Activated CD8-positive, alpha-beta memory T cell treated with anti-CD3 and anti-CD28 coated beads for 24 hours (primary cell): ENCODE results near the gene SGSH.
"Not testable (repeated sequence)": the region's sequence is repeated elsewhere in the genome, so short reads cannot be mapped to it uniquely, and the experiment has no call there.

ENCODE experiments used
- DNase-seq: peaks from one replicate; pipeline ENCODE4 v3.0.0-alpha.2; 2020

The SGSH gene

DNA sequence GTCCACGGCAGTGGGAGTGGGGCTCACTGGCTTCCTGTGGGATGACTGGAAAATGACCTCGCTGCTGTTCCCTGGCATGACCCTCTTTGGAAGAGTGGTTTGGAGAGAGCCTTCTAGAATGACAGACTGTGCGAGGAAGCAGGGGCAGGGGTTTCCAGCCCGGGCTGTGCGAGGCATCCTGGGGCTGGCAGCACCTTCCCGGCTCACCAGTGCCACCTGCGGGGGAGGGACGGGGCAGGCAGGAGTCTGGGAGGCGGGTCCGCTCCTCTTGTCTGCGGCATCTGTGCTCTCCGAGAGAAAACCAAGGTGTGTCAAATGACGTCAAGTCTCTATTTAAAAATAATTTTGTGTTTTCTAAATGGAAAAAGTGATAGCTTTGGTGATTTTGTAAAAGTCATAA is 32.7 kb upstream of the SGSH start:
- DNase-seq: peak; percentile 92

DNA sequence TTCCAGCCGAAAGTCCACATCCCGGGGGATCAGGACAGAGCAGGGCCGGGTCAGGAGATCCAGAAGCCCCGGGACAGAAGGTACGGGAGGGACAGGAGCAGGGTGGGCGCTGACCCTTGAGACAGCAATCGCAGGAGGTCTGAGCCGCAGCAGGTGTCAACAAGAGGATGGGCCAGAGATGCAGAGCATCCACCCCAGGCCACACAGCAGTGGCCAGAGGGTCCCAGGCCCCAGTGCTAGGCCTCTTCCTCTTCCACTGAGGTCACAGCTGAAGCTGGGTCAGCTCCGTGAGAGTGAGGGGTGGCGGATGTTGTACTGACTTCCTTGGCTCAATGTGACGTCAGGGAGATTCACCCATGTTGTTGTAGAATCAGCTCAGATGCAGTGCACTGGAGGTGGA is 31.8 kb upstream of the SGSH start:
- DNase-seq: no peak

DNA sequence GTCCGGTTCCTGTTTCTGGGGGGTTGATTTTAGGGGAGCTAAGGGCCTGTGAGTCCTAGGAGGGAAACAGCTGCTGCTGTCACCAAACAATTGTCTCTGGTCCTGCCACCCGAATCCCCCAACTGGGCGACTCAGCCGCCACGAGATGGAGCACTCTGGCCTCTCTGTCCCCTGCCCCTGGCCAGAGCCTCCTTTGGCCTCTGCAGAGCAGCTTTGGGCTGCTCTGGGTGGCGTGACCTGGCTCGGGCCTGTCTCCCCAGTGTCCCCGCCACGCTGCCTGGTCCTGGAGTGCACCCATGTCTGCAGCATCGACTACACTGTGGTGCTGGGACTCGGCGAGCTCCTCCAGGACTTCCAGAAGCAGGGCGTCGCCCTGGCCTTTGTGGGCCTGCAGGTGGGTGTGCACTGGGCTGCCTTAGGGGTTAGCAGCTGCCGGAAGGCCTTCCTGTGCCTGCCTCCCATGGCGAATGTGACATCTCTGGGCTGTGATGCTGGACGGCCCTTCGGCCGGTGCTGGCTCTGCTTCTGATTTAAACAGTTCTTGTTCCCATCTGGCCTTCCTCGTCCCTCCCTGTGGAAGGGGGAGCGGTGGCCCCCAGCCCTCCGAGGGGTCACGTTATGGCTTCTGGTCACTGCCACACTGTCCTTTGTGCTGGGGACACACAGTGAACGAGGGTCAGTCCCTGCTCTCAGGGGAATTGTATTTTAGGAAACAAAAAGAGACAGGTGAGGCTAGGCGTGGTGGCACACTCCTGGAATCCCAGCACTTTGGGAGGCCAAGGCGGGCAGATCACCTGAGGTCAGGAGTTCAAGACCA is 29.0 kb upstream of the SGSH start:
- DNase-seq: no peak

DNA sequence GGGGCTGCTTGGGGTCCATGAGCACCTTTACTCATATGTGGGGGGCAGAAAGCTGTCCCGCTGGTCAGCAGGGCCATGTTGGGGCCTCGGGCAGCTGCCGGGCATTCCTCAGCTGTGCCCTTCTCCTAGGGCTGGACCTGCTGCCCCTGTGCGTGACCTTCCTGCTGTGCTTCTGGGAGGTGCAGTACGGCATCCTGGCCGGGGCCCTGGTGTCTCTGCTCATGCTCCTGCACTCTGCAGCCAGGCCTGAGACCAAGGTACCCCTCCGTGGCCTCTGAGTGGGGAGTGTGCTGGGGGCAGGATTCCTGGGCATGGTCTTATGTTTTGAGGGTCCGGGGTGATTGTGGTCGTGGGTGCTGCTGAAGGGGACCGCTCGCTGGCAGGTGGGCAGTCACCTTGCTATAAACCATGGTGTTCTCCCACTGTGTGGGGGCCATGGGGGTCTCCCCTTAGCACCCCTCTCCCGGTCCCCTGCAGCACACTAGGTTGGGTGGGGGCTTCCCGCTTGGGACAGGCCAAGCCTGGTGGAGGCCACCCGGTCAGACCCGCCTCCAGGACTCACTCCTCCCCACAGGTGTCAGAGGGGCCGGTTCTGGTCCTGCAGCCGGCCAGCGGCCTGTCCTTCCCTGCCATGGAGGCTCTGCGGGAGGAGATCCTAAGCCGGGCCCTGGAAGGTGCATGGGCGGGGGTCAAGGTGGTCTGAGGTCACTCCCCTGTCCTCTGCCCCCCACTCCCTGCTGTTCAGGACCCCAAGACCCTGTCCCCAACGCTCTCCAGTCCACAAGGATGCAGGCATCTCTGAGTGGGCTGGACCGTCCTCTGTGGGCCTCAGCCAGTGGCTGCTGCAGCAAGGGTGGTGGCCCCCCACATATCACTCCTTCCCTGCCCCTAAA is 28.1 kb upstream of the SGSH start:
- no peak for DNase-seq

DNA sequence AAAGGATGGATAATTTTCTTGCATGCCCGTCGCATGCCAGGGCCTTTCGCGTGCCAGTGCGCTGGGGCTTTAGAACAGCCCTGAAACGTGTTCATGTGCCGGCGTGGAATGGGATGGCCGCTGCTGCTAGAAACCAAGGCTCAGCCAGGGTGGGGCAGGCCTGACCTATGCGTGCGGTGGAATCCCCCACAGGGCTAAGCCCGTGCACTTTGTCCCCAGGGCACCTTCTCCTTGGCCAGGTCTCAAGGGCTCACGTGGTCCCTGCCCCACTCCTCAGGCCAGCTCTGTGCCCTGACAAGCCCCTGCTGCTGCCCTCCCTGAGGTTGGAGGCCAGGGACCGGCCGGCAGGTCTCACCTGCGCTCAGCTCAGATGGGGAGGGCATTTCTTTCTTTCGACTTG is 27.4 kb upstream of the SGSH start:
- no peak for DNase-seq

DNA sequence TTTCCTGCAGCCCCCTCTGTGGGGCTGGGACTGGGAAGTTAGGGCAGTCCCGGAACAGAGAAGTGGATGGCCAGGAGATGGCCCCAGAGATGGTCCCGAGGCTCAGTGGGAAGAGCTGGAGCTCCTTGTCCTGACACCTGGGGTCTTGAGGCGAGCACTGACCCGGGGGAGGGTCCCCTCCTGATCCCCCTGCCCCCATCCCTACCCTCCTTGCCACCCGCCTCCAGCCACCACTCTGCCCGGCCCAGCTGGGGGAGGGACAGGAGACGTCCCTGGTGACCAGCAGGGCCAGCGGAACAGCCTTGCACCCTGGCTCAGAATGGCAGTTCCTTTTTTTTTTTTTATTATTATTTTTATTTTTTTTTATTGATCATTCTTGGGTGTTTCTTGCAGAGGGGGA is 26.6 kb upstream of the SGSH start:
- no peak for DNase-seq

DNA sequence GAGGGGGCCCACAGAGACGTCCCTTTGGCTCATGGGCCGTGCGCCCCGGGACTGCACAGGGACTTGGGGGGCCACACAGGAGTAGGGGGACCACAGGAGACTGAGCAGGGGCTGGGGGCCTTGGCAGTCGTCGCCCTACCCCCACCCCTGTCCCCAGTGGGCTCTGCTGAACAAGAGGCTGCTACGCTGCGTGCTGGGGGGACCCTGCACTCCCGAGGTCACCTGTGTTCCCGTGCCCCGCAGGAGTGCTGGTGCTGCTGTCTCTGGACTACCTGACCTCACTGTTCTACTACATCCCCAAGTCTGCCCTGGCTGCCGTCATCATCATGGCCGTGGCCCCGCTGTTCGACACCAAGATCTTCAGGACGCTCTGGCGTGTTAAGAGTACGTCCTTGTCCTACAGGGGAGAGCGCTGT is 26.1 kb upstream of the SGSH start:
- no peak for DNase-seq

DNA sequence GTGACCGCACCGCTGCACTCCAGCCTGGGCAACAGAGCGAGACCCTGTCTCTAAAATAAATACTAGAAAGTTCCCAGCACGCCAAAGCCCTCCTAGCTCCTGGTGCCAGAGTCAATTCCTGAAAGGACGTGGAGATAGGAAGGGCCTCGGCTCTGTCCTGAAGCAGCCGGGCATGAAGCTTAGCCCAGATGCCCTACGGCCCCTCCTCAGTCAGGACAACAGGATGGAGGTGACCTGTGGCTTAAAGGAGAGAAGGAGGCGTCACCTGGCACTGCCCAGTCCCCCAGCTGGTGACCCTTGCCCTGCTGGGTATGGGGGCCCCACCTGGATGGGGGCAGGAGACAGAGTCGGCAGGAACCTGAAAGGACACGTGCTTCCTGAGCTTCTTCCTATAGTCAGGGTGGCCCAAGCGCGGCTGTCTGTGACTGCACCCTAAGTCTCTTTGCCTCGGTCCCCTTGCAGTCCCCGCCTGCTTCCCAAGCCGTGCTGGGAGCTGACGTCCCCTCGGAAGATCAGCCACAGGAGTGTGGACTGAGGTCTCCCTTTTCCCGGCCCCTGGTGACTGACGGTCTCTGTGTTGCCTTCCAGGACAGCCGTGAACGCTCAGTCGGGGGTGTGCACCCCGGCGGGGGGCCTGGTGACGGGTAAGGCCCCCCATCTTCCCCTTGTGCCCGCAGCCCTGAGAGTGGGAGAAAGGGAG is 25.6 kb upstream of the SGSH start:
- DNase-seq: no peak

DNA sequence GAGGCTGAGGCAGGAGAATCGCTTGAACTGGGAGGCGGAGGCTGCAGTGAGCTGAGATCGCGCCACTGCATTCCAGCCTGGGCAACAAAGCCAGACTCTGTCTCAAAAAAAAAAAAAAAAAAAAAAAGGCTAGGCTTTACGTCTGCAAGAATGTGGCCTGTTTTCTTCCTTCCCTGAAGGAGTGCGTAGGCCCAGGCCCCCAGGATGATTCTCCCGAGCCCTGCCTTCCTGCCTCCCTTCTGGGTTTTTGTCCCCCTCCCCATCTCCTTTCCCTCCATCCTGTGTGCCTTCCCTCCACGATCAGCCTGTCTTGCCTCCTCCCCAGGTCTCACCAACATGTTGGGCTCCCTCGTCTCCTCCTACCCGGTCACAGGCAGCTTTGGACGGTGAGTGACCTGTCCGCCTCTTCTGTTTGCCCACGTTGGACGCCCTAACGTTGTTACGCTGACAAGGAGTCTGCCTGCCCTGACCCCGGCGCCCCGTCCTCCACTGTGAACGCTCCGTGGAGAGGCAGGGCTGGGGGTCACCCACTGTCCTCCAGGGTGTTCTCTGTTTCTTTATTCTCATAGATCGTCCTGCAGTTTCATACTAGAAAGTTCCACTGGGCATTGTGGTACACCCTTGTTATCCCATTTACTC is 24.9 kb upstream of the SGSH start:
- no peak for DNase-seq

DNA sequence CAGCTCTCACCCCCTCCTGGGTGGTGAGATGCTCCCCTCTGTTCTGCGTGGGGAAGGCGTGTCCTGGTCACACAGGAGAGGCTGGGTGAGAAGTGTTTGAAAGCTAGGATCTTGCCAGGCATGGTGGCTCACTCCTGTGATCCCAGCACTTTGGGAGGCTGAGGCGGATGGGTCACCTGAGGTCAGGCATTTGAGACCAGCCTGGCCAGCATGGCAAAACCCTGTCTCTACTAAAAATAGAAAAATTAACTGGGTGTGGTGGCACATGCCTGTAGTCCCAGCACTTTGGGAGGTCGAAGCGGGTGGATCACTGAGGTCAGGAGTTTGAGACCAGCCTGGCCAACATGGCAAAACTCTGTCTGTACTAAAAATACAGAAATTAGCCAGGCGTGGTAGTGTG is 24.3 kb upstream of the SGSH start:
- not testable (repeated sequence) for DNase-seq

DNA sequence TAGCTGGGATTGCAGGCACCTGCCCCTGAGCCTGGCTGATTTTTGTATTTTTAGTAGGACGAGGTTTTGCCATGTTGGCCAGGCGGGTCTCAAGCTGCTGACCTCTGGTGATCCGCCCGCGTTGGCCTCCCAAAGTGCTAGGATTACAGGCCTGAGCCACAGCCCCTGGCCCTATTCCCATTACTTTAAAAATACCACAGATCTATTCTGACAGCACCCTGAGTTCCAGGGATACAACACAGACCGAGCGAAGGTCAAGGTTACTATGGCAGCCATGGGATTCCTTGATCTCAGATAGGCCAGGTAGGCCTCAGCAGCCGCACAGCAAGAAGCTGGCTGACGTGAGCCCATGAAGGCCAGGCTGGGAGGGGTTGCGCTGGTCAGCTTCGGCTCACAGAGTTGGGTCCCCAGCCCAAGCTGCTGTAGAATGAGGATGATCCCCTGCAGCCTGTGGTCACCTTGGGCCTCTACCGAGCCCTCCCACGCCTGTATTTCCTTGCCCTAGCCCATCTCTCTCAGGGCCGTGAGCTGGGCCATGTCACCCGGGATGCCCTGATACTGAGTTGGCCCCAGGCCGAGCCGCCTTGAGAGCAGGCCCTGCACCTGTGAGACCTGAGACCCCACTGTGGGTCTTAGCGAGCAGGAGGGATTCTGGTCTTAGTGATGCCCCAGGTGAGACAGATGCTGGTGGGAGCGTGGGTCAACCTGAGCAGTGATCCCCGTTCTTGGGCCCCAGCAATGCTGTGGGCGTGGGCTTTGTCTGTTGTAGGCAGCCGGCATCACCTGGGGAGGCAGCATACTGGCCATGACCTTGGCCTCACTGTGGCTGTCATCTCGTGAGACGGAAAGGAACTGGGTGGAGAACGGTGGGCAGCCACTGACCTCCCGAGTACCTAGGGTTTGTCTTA is 23.6 kb upstream of the SGSH start:
- DNase-seq: no peak

DNA sequence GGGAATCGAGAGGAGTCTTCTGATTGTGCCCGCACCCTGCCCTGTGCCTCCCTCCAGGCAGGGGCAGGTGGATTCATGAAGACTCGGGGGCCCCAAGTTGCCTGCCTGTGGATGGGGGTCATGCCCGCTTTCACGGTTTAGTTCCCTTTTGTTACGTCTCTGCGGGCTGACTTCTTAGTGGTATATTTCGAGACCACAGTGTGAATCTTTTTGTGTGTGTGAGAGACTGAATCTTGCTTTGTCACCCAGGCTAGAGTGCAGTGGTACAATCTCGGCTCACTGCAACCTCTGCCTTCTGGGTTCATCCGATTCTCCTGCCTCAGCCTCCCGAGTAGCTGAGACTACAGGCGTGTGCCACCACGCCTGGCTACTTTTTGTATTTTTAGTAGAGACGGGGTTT is 22.4 kb upstream of the SGSH start:
- no peak for DNase-seq

DNA sequence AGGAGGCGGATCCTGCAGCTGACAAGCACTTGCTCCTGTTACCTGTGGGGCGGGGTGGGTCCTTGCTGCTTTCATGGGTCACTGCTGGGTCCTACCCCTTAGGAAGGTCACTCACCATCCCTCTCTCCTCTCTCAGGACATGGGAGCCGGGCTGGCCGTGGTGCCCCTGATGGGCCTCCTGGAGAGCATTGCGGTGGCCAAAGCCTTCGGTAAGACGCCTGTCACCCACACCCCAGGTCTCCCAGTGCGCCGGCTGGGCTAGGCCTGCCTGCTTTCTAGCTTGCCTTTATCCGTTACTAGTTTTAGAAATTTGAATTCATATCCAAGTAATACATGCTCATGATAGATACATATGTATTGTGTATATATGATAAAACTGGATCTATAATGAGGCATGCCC is 17.3 kb upstream of the SGSH start:
- no peak for DNase-seq

DNA sequence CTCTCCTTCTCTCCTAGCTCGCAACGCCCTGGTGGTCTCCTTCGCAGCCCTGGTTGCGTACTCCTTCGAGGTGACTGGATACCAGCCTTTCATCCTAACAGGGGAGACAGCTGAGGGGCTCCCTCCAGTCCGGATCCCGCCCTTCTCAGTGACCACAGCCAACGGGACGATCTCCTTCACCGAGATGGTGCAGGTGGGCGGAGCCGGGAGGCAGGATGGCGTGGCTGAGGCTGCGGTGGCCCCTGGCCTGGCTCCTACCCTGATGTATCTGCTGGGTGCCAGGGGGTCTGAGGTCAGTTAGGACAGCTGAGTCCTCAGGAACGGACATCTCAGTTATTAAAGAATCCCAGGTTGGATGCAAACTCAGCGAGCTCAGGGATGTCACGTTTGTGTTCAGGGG is 16.8 kb upstream of the SGSH start:
- DNase-seq: no peak

DNA sequence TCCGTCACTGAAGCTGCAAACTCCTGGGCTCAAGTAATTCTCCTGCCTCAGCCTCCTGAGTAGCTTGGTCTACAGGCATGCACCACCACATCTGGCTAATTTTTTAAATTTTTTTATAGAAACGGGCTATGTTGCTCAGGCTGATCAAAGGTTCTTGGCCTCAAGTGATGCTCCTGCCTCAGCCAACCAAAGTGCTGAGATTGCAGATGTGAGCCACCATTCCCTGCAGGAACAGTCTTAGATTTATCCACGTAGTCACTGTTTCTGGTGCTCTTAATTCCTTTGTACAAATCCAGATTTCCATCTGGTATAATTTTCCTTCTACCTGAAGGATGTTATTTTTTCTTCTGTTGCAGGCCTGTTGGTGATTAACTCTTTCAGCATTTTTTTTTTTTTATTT is 13.1 kb upstream of the SGSH start:
- no peak for DNase-seq

DNA sequence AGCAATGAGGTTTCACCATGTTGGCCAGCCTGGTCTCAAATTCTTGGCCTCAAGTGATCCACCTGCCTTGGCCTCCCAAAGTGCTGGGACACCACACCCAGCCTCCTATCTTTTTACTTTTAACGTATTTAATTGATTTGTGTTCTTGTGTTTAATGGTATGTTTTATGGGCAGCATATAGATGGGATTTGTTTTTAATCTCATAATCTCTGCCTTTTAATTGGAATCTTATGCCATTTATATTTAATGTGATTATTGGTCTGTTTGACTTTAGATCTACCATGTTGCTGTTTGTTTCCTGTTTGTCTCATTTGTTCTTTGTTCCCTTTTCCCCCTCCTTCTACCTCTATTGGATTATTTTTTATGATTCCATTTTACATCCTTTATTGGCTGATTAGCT is 12.3 kb upstream of the SGSH start:
- DNase-seq: no peak

DNA sequence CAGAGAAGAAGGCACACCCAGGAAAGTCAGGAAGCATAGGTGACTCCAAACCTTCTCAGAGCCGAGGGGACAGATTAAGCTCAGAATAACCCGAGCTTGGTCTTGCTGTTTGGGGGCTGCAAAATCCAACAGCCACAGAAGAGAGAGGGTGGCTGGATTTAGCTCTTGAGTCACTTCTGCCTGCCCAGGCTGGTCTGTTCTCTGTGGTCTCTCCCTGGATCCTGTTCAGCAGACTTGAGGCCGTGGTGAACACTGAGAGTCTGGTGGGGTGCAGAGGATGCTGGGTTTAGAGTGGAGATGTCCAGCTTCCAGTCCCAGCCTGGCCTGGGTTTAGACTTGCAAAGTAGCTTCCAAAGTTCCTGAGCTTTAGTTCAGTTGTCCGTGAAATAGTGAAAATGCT is 8.9 kb upstream of the SGSH start:
- no peak for DNase-seq

DNA sequence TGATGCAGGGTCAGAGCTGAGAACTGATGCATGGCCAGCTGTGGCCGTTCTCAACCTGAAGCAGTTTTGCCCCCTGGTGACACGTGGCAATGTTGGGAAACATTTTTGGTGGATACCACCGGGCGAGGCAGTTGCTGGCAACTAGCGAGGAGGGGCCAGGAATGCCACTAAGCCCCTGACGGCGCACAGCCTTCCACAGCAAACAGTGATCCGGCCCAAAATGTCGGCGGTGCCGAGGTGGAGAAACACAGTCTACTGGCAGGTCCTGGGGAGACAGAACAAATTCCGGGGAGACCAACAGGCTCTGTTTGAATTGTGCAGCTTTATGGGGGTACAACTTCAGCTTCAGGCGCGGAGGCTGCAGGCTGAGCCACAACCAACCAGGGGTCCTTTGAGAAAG is 8.3 kb upstream of the SGSH start:
- no peak for DNase-seq

DNA sequence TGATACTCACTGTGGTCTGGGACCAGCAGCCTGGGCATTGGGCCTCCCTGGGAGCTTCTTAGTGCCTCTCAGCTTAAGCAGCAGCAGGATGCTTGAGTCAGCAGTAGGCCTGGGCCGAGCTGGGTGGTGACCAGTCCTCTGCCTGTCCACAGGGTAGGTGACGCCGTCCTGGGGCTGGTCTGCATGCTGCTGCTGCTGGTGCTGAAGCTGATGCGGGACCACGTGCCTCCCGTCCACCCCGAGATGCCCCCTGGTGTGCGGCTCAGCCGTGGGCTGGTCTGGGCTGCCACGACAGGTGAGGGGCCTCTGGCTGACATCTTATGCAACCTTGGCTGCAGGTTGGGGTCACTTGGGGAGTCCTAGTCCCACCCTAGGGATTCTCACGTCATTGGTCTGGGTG is 7.5 kb upstream of the SGSH start:
- no peak for DNase-seq

DNA sequence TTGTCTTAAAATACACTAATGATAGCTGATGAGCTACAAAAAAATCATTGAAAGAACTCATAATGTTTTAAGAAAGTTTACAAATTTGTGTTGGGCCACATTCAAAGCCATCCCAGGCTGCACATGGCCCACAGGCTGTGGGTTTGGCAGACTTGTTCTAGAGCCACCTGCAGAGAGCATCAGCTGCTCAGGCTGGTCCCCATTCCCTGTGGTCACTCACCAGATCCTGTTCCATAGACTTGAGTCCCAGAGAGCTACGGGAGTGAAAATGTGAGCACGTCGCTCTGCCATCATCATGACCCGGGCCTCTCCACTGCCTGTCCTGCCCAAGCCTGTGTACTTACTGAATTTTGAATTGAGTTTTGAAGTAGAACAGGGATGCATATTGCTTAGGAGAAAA is 7.0 kb upstream of the SGSH start:
- no peak for DNase-seq

DNA sequence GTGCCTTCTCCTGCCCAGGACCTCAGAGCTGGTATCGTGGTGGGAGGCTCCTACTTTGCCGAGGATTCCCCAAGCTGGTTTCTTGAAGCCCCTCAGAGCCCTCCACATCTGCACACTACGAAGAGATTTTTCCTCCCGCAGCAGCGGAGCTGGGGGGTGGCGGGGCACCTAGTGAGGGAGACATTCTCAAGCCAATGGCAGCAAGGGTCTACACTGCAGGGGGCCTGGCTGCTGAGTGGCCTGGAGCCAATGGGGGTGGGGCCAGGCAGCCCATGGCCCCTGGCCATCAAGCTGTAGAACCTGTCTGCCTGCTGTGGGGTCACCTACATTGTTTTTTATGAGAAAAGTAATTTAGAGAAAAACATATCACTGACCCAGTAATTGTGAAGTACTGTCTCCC is 5.1 kb upstream of the SGSH start:
- no peak for DNase-seq

DNA sequence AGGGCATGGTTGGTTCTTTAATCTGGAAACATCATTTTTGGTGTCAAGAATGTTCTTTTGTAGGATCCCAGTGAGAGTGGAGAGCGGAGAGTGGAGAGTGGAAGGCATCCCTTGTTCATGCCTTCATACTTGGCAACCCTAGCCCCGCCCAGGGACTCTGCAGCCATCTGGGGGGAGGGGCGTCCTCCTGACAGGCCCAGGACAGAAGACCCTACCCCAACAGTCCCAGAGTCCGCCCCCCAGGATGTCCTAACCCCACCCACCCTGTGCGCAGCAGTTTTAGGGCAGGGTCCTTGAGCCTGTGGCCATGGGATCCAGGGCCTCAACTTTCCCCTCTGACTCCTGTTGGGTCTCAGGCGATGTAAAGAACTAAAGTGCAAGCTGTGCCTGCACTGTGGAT is 4.5 kb upstream of the SGSH start:
- DNase-seq: no peak
